H1 (cell line): ENCODE measurements around the gene FCRL4. TPM values are rescaled to one million over a fixed set of nuclear protein-coding genes. Genes with fewer than 3 reads are reported as not detected.

Experiments
- ZNF274 ChIP-seq: IDR thresholded peaks from 2 replicates; pipeline ENCODE4 v1.7.0; 2012; ENCODE audit warnings: low read length, borderline replicate concordance; ENCODE audit errors: extremely low read depth
- polyA plus RNA-seq, 7 experiments: library from polyadenylated mRNA; depleted of rRNA in 3 of 7; stranded (reverse) in 5 of 7; unstranded in 2 of 7; fragments of >200 nt in 5 of 7; fragments of 200-250 nt in 2 of 7; gene quantifications; 1 replicate in 5 of 7; 2 replicates in 1 of 7; 4 replicates in 1 of 7; pipeline versions ENCODE4 v1.2.1 to v1.2.3, GENCODE V29; 2011 to 2013; ENCODE audit warnings: missing spikeins in 2 of 7, mixed read lengths in 2 of 7
- total RNA-seq: library from RNA; stranded (reverse); fragmentation: NEBNext Ultra II Directional; extraction: Animal tissue kit (Norgen Biotek cat#: 25700); gene quantifications from 2 replicates; pipeline ENCODE4 v1.2.1, GENCODE V29; 2021

FCRL4 gene
- total and polyA plus RNA-seq, 2 of the 8 experiments (the other 6 are each of a cell fraction or from before 2014, with no cell fraction given) = not detected

DNA sequence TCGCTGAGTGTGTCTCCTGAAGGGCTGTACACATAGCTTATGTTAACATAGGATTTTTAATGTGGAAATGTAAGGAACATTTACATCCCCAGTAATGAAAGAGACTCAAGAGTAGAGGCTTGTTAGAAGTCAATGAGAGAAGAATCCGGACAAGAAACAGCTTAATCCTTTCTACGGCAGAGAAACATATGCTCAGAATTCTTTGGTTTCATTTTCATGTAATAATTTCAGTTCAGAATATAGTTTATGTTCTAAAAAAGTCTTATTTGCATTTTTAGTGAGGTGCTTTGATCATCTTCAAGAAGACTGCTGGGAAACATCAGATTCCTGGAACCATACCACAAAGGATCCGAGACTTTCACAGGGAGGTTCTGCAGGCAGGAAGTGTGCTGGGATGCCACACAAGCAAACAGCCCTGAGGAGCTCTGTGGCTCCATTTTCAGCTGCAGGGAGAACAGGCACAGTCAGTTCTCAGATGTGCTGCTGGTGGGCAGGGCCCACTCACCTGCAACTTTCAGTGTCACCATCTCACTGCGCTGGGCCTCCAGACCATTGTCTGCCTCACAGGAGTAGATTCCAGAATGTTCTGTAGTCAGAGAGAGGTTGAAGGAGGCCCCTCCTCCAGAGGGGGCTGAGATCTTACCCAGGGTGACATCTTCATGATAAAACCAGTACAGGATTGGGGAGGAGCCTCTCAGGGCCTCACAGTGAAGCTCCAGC lies 74.0 kb downstream of the FCRL4 start (continued):
- TF ChIP-seq ZNF274 = no peak

Other genes starting within 250 kb of the FCRL4 start
- 1.0 and 1.1 TPM in 2 replicates for gene FCRL5, start 45.6 kb downstream of the FCRL4 start, total RNA-seq
- 2.1 and 2.6 TPM in 2 replicates for gene FCRL5, start 45.6 kb downstream of the FCRL4 start, polyA plus RNA-seq (2011; rRNA removed)
- gene FCRL3, start 102.7 kb upstream of the FCRL4 start, total RNA-seq = not detected in 2 replicates
- not detected in 2 replicates for gene FCRL3, start 102.7 kb upstream of the FCRL4 start, polyA plus RNA-seq (2011; rRNA removed)
- gene FCRL2, start 179.0 kb upstream of the FCRL4 start, total RNA-seq = not detected in 2 replicates
- gene FCRL2, start 179.0 kb upstream of the FCRL4 start, polyA plus RNA-seq (2011; rRNA removed) = not detected in 2 replicates
- gene FCRL1, start 222.0 kb upstream of the FCRL4 start, total RNA-seq = not detected in 2 replicates
- gene FCRL1, start 222.0 kb upstream of the FCRL4 start, polyA plus RNA-seq (2011; rRNA removed) = not detected in 2 replicates
- gene CD5L, start 243.7 kb upstream of the FCRL4 start, total RNA-seq = not detected in 2 replicates
- gene CD5L, start 243.7 kb upstream of the FCRL4 start, polyA plus RNA-seq (2011; rRNA removed) = not detected in 2 replicates